Gastroesophageal sphincter (tissue), 4 donors: ENCODE measurements around the gene PLAC8. TPM values are rescaled to one million over a fixed set of nuclear protein-coding genes. Genes with fewer than 3 reads are reported as not detected.

Source experiments
- ATAC-seq: fragments of 150-250 bp; one replicate; pipeline ENCODE4 v1.9.1; 2016; ENCODE audit warnings: mild to moderate bottlenecking, moderate library complexity
- H3K27ac ChIP-seq, 4 donors: fragments of 200-600 bp; sonication (generic) in 3 of 4; 1 replicate in 3 of 4; 2 replicates in 1 of 4; pipeline ENCODE4 v1.5.1; 2016 to 2019
- H3K27me3 ChIP-seq: fragments of 200-600 bp; sonication (generic); one replicate; pipeline ENCODE4 v1.5.1; 2019
- H3K36me3 ChIP-seq, 2 donors: fragments of 200-600 bp; sonication (generic); one replicate each; pipeline ENCODE4 v1.5.1; 2019; ENCODE audit warnings: control low read depth in 1 of 2
- H3K4me1 ChIP-seq, 3 donors: fragments of 200-600 bp; sonication (generic); 1 replicate in 2 of 3; 2 replicates in 1 of 3; pipeline ENCODE4 v1.5.1; 2016 to 2019; ENCODE audit warnings: control low read depth in 2 of 3
- H3K4me3 ChIP-seq, 2 donors: fragments of 200-600 bp; sonication (generic); one replicate each; pipeline ENCODE4 v1.5.1; 2019; ENCODE audit warnings: mild to moderate bottlenecking in 1 of 2, moderate library complexity in 1 of 2
- H3K9me3 ChIP-seq, 3 donors: fragments of 200-600 bp; sonication (generic); one replicate each; pipeline ENCODE4 v1.5.1; 2017 to 2019; ENCODE audit warnings: control low read depth in 2 of 3
- CTCF ChIP-seq, 4 experiments: fragments of 200-600 bp in 2 of 4; fragments of 450-650 bp in 2 of 4; sonication (generic) in 1 of 4; IDR thresholded peaks; one replicate each; pipeline ENCODE4 v1.5.1; 2017 to 2019; ENCODE audit warnings: antibody characterized with exemption in 4 of 4, mild to moderate bottlenecking in 2 of 4, moderate library complexity in 2 of 4
- EP300 ChIP-seq: sonication (generic); formaldehyde crosslinking; IDR thresholded peaks from one replicate; pipeline ENCODE4 v1.6.1; 2017; ENCODE audit warnings: antibody characterized with exemption, mild to moderate bottlenecking
- POLR2A ChIP-seq, 2 donors: fragments of 450-650 bp; IDR thresholded peaks; one replicate each; pipeline ENCODE4 v1.6.1; 2017; ENCODE audit warnings: antibody characterized with exemption in 2 of 2, mild to moderate bottlenecking in 2 of 2, moderate library complexity in 1 of 2
- POLR2AphosphoS5 ChIP-seq: sonication (generic); formaldehyde crosslinking; IDR thresholded peaks from one replicate; pipeline ENCODE4 v1.6.1; 2017; ENCODE audit warnings: antibody characterized with exemption
- WGBS, 2 donors: methylation state at CpG; one replicate each; pipeline ENCODE4 v1.1.5; 2018; ENCODE audit warnings: low coverage in 1 of 2; 5-methylcytosine and 5-hydroxymethylcytosine counted together
- total RNA-seq, 4 donors: library from RNA; depleted of rRNA; stranded (reverse); fragments of >200 nt; gene quantifications; one replicate each; pipeline ENCODE4 v1.1.0, GENCODE V29; 2016

The PLAC8 gene
- total RNA-seq, 4 donors from 2014 or later = 2.0 to 32.0 (median 2.6) TPM; not detected in 1

GRCh38 chr4:83074086-83074704, 40.3 kb downstream of the PLAC8 start:
- peaks cover 0 to 68% of the 10 kb centered on the region in 2 donors for H3K36me3 ChIP-seq
- ATAC-seq = no peak
- H3K4me3 ChIP-seq = no peak overlapping the region
- WGBS, 2 donors = 7 to 75% methylated on average over 2 to 9 of the region's 10 CpGs
- peaks cover 0 to 21% (median 0%) of the 10 kb centered on the region in 3 donors for H3K4me1 ChIP-seq
- TF ChIP-seq CTCF (IDR thresholded peaks at IDR 0.05) (peak; percentile 56 to 67 (median 60)), EP300 (no peak)
- peak overlapping the region in 1 of 4 donors; percentile 70 for H3K27ac ChIP-seq
- H3K27me3 ChIP-seq = no peaks in the 10 kb centered on the region
- H3K9me3 ChIP-seq = no peaks in the 10 kb centered on the region

GRCh38 chr4:83071116-83071515, 43.4 kb downstream of the PLAC8 start:
- no peaks in the 10 kb centered on the region for H3K27me3 ChIP-seq
- H3K9me3 ChIP-seq = no peaks in the 10 kb centered on the region
- H3K36me3 ChIP-seq = peaks cover 0 to 88% of the 10 kb centered on the region in 2 donors
- ATAC-seq = no peak
- H3K27ac ChIP-seq = no peak overlapping the region
- no peak overlapping the region for H3K4me3 ChIP-seq
- H3K4me1 ChIP-seq = peaks cover 0 to 18% (median 0%) of the 10 kb centered on the region in 3 donors
- TF ChIP-seq EP300 (no peak), POLR2A (IDR thresholded peaks at IDR 0.05) (no peak), CTCF (IDR thresholded peaks at IDR 0.05) (no peak), POLR2AphosphoS5 (no peak)
- 90% methylated on average over 1 of the region's 1 CpG; no CpG with 5 or more reads in 1 of the 2 donors for WGBS, 2 donors

GRCh38 chr4:83067058-83067639, 47.4 kb downstream of the PLAC8 start:
- no peaks in the 10 kb centered on the region for H3K27me3 ChIP-seq
- H3K4me1 ChIP-seq = no peaks in the 10 kb centered on the region
- TF ChIP-seq CTCF (IDR thresholded peaks at IDR 0.05) (no peak), POLR2AphosphoS5 (no peak), POLR2A (IDR thresholded peaks at IDR 0.05) (no peak), EP300 (no peak)
- peaks cover 0 to 100% of the 10 kb centered on the region in 2 donors for H3K36me3 ChIP-seq
- H3K9me3 ChIP-seq = no peaks in the 10 kb centered on the region
- WGBS, 2 donors = 77 to 83% methylated on average over 3 to 9 of the region's 10 CpGs
- no peak overlapping the region for H3K4me3 ChIP-seq
- no peak overlapping the region for H3K27ac ChIP-seq
- no peak for ATAC-seq

- no peak overlapping the region for H3K4me3 ChIP-seq
- no peaks in the 10 kb centered on the region for H3K4me1 ChIP-seq
- 59 to 71% methylated on average over 1 of the region's 1 CpG for WGBS, 2 donors
- ATAC-seq = no peak
- TF ChIP-seq POLR2AphosphoS5 = no peak
- TF ChIP-seq EP300 = no peak
- TF ChIP-seq POLR2A (IDR thresholded peaks at IDR 0.05) = no peak
- no peak for TF ChIP-seq CTCF (IDR thresholded peaks at IDR 0.05)
- H3K27ac ChIP-seq = no peak overlapping the region
- no peaks in the 10 kb centered on the region for H3K27me3 ChIP-seq
- no peaks in the 10 kb centered on the region for H3K9me3 ChIP-seq
- H3K36me3 ChIP-seq = peaks cover 0 to 98% of the 10 kb centered on the region in 2 donors
Measured at GRCh38 chr4:83065266-83065665, 49.3 kb downstream of the PLAC8 start.

- H3K4me3 ChIP-seq = no peak overlapping the region
- no peaks in the 10 kb centered on the region for H3K9me3 ChIP-seq
- no peak for ATAC-seq
- no peak overlapping the region for H3K27ac ChIP-seq
- WGBS, 2 donors = 75 to 84% methylated on average over 4 of the region's 4 CpGs
- TF ChIP-seq POLR2A (IDR thresholded peaks at IDR 0.05) = no peak
- TF ChIP-seq EP300 = no peak
- TF ChIP-seq CTCF (IDR thresholded peaks at IDR 0.05) = no peak
- no peak for TF ChIP-seq POLR2AphosphoS5
- H3K4me1 ChIP-seq = no peaks in the 10 kb centered on the region
- no peaks in the 10 kb centered on the region for H3K27me3 ChIP-seq
- H3K36me3 ChIP-seq = peaks cover 0 to 98% of the 10 kb centered on the region in 2 donors
Measured at GRCh38 chr4:83062739-83063138, 51.8 kb downstream of the PLAC8 start.
